SK-N-SH (cell line): ENCODE data around the gene OR10K1. TPM values are rescaled to one million over a fixed set of nuclear protein-coding genes. Genes with fewer than 3 reads are reported as not detected.

Source experiments
- CTCF ChIA-PET: fragments of 300-600, 350-600 bp; formaldehyde crosslinking; extraction: SDS; loops from one replicate; lab custom pipeline; 2021; lab: Yijun Ruan, JAX
- POLR2A ChIA-PET: fragments of 350-600 bp; sonication (Branson Sonifier 250); formaldehyde crosslinking; extraction: SDS; loops from one replicate; lab custom pipeline; 2020; ENCODE audit warnings: antibody characterized with exemption, inconsistent platforms; lab: Yijun Ruan, JAX
- DNase-seq: peaks from one replicate; pipeline ENCODE4 v3.0.0; 2012
- H2AFZ ChIP-seq: fragments of 200-600 bp; sonication (generic); 2 replicates; pipeline ENCODE4 v1.8.1; 2016; ENCODE audit warnings: antibody characterized with exemption, mild to moderate bottlenecking, low read depth
- H3F3A ChIP-seq: fragments of 200-600 bp; sonication (generic); replicated peaks from 2 replicates; pipeline ENCODE3; 2016; ENCODE audit warnings: antibody characterized with exemption, mild to moderate bottlenecking; ENCODE audit not compliant: insufficient read depth
- H3K27ac ChIP-seq, 2 experiments: fragments of 200-500 bp in 1 of 2; fragments of 200-600 bp in 1 of 2; sonication (Bioruptor generic) in 1 of 2; sonication (generic), shearing (Covaris generic) in 1 of 2; 2 replicates each; pipeline versions ENCODE4 v1.5.1 to v1.6.1; 2014 to 2016; ENCODE audit warnings: low read depth in 2 of 2, inconsistent platforms in 1 of 2, low read length in 1 of 2, mild to moderate bottlenecking in 1 of 2, mixed read lengths in 1 of 2
- H3K27me3 ChIP-seq: fragments of 200-600 bp; sonication (generic), shearing (Covaris generic); 2 replicates; pipeline ENCODE4 v1.6.1; 2016; ENCODE audit warnings: mixed run types; ENCODE audit not compliant: insufficient read depth
- H3K36me3 ChIP-seq, 2 experiments: fragments of 200-500 bp in 1 of 2; fragments of 200-600 bp in 1 of 2; sonication (Bioruptor generic) in 1 of 2; sonication (generic) in 1 of 2; replicated peaks in 1 of 2; 2 replicates each; pipeline versions ENCODE3 to v1.5.1; 2014 to 2016; ENCODE audit warnings: low read length in 1 of 2, mild to moderate bottlenecking in 1 of 2; ENCODE audit not compliant: insufficient read depth in 2 of 2, control insufficient read depth in 1 of 2
- H3K4me1 ChIP-seq, 2 experiments: fragments of 200-500 bp in 1 of 2; fragments of 200-600 bp in 1 of 2; sonication (Bioruptor generic) in 1 of 2; sonication (generic), shearing (Covaris generic) in 1 of 2; 2 replicates each; pipeline versions ENCODE4 v1.5.1 to v1.6.1; 2014 to 2016; ENCODE audit warnings: low read depth in 1 of 2, low read length in 1 of 2, mixed run types in 1 of 2; ENCODE audit not compliant: insufficient read depth in 2 of 2, control insufficient read depth in 1 of 2
- H3K4me2 ChIP-seq: fragments of 200-600 bp; sonication (generic), shearing (Covaris generic); 2 replicates; pipeline ENCODE4 v1.6.1; 2017; ENCODE audit warnings: mixed run types
- H3K4me3 ChIP-seq, 2 experiments: fragments of 200-500 bp in 1 of 2; fragments of 200-600 bp in 1 of 2; sonication (Bioruptor generic) in 1 of 2; sonication (generic), shearing (Covaris generic) in 1 of 2; 2 replicates each; pipeline versions ENCODE4 v1.5.1 to v1.8.1; 2014 to 2016; ENCODE audit warnings: low read depth in 2 of 2, inconsistent platforms in 1 of 2, low read length in 1 of 2, mild to moderate bottlenecking in 1 of 2, mixed read lengths in 1 of 2, moderate library complexity in 1 of 2
- H3K79me2 ChIP-seq: fragments of 200-600 bp; sonication (generic); 2 replicates; pipeline ENCODE4 v1.8.1; 2017; ENCODE audit warnings: mild to moderate bottlenecking; ENCODE audit not compliant: insufficient read depth
- H3K9ac ChIP-seq: fragments of 200-600 bp; sonication (generic); 2 replicates; pipeline ENCODE4 v1.6.1; 2017; ENCODE audit warnings: mixed run types
- H3K9me2 ChIP-seq: fragments of 200-600 bp; sonication (generic); 2 replicates; pipeline ENCODE4 v1.6.1; 2017; ENCODE audit warnings: mixed run types
- H3K9me3 ChIP-seq: fragments of 200-600 bp; sonication (generic); 2 replicates; pipeline ENCODE4 v1.6.1; 2017; ENCODE audit warnings: mixed run types, mild to moderate bottlenecking, moderate library complexity
- H4K20me1 ChIP-seq: fragments of 200-600 bp; sonication (generic); 2 replicates; pipeline ENCODE4 v1.6.1; 2017; ENCODE audit warnings: mild to moderate bottlenecking, mixed run types; ENCODE audit not compliant: insufficient read depth
- CHD2 ChIP-seq: fragments of 150-350 bp; IDR thresholded peaks from 2 replicates; pipeline ENCODE4 v1.6.1; 2018; ENCODE audit warnings: low read length; ENCODE audit not compliant: partially characterized antibody
- EZH2phosphoT487 ChIP-seq: fragments of 200-600 bp; sonication (generic); IDR thresholded peaks from 2 replicates; pipeline ENCODE4 v1.6.1; 2017; ENCODE audit warnings: low read depth, mixed run types, mild to moderate bottlenecking, antibody characterized with exemption, moderate library complexity, borderline replicate concordance
- FOSL2 ChIP-seq: IDR thresholded peaks from 2 replicates; pipeline ENCODE4 v1.4.0; 2012; ENCODE audit warnings: low read depth, mild to moderate bottlenecking, moderate library complexity, borderline replicate concordance
- FOXM1 ChIP-seq: IDR thresholded peaks from 2 replicates; pipeline ENCODE4 v1.4.0; 2012; ENCODE audit warnings: low read depth, mild to moderate bottlenecking
- GATA2 ChIP-seq: sonication (generic); formaldehyde crosslinking; IDR thresholded peaks from 2 replicates; pipeline ENCODE4 v1.5.0; 2020; ENCODE audit warnings: mild to moderate bottlenecking, missing genetic modification reagents
- MEF2A ChIP-seq: IDR thresholded peaks from 2 replicates; pipeline ENCODE4 v1.4.0; 2012; ENCODE audit warnings: low read depth, borderline replicate concordance
- POLR2AphosphoS5 ChIP-seq: IDR thresholded peaks from 2 replicates; pipeline ENCODE4 v1.6.1; 2012; ENCODE audit warnings: low read depth, low read length
- RAD21 ChIP-seq: IDR thresholded peaks from 2 replicates; pipeline ENCODE4 v1.6.1; 2012; ENCODE audit warnings: mild to moderate bottlenecking, low read length
- RXRA ChIP-seq: IDR thresholded peaks from 2 replicates; pipeline ENCODE4 v1.4.0; 2012; ENCODE audit warnings: low read depth, mild to moderate bottlenecking, borderline replicate concordance
- SIN3A ChIP-seq: IDR thresholded peaks from 2 replicates; pipeline ENCODE4 v1.6.1; 2012; ENCODE audit warnings: low read depth, mild to moderate bottlenecking, low read length, moderate library complexity, borderline replicate concordance
- TEAD4 ChIP-seq: IDR thresholded peaks from 2 replicates; pipeline ENCODE4 v1.4.0; 2012; ENCODE audit warnings: mild to moderate bottlenecking, borderline replicate concordance; ENCODE audit not compliant: insufficient read depth
- YY1 ChIP-seq: IDR thresholded peaks from 2 replicates; pipeline ENCODE4 v1.4.0; 2012; ENCODE audit warnings: low read depth, mild to moderate bottlenecking
- WGBS: methylation state at CpG from one replicate; pipeline ENCODE4 v1.1.6; 2017; ENCODE audit warnings: low lambda C conversion rate; 5-methylcytosine and 5-hydroxymethylcytosine counted together
- polyA plus RNA-seq, 3 experiments: library from polyadenylated mRNA; depleted of rRNA; stranded (reverse); fragments of >200 nt; gene quantifications; 2 replicates each; pipeline ENCODE4 v1.2.3, GENCODE V29; 2012
- TF ChIP-seq, protein P1 (sequence below): IDR thresholded peaks from 2 replicates; pipeline ENCODE4; 2012
- TF ChIP-seq, protein P2 (sequence below): fragments of 150-350 bp; IDR thresholded peaks from 2 replicates; pipeline ENCODE4 v1.6.1; 2017; ENCODE audit warnings: antibody characterized with exemption, low read length, low read depth, borderline replicate concordance
- TF ChIP-seq, protein P3 (sequence below): fragments of 150-350 bp; IDR thresholded peaks from 2 replicates; pipeline ENCODE4 v1.6.1; 2016; ENCODE audit warnings: mild to moderate bottlenecking, low read depth, low read length
- TF ChIP-seq, protein P4 (sequence below): fragments of 200-600 bp; sonication (generic); IDR thresholded peaks from 2 replicates; pipeline ENCODE4 v1.6.1; 2017; ENCODE audit warnings: antibody characterized with exemption, mild to moderate bottlenecking, moderate library complexity
- TF ChIP-seq, protein P5 (sequence below): IDR thresholded peaks from 2 replicates; pipeline ENCODE4 v1.4.0; 2012; ENCODE audit warnings: low read depth, borderline replicate concordance

The OR10K1 gene
- polyA plus RNA-seq, 1 of the 3 experiments (the other 2 are of a cell fraction) = not detected

DNA sequence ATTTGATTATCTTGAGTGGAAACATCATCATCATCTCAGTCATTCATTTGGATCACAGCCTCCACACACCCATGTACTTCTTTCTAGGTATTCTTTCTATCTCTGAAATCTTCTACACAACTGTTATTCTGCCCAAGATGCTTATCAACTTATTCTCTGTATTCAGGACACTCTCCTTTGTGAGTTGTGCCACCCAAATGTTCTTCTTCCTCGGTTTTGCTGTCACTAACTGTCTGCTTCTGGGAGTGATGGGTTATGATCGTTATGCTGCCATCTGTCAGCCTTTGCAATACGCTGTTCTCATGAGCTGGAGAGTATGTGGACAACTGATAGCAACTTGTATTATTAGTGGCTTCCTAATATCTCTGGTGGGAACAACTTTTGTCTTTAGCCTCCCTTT lies 29.7 kb downstream of the OR10K1 start:
- H4K20me1 ChIP-seq = no peaks in the 10 kb centered on the region
- no peaks in the 10 kb centered on the region for H3K27me3 ChIP-seq
- H3K27ac ChIP-seq = no peak overlapping the region
- ChIA-PET POLR2A (no interaction called here), CTCF (interaction anchor here (1.0 to 1.1 kb wide), 2 partner anchors 9 to 10 kb away, joined by 3 to 4 read pairs; no protein-coding TSS in a partner anchor)
- no peaks in the 10 kb centered on the region for H3K36me3 ChIP-seq
- no peaks in the 10 kb centered on the region for H3F3A ChIP-seq
- TF ChIP-seq MEF2A (no peak), TEAD4 (no peak)
- no peaks in the 10 kb centered on the region for H3K9me3 ChIP-seq
- H3K4me2 ChIP-seq = no peak overlapping the region
- H3K4me3 ChIP-seq = no peak overlapping the region
- no peaks in the 10 kb centered on the region for H3K79me2 ChIP-seq
- no peak overlapping the region for H2AFZ ChIP-seq
- H3K9ac ChIP-seq = no peak overlapping the region
- DNase-seq = no peak
- WGBS = 0% methylated on average over 3 of the region's 3 CpGs
- no peaks in the 10 kb centered on the region for H3K4me1 ChIP-seq
- H3K9me2 ChIP-seq = no peaks in the 10 kb centered on the region

DNA sequence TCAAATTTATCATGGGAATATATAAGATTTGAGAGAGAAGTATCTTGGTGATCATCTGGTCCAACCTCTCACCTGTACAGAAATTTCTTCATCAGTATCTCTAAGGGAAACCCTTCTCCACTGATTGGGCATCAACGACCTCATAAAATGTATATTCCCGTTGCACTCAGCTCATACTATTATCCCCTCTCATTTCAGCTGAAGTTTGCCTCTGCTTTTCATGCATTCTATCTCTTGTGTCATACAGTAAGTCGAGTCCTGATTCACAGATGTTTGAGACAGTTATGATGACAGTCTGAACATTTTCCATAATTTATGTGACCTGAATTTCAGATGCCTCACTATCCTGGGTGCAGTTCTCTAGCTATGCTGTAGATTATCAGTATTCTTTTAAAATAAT lies 31.4 kb downstream of the OR10K1 start:
- no peak for DNase-seq
- Histone ChIP-seq H3K4me2 (no peak overlapping the region), H3K36me3 (no peaks in the 10 kb centered on the region), H3K9ac (no peak overlapping the region), H4K20me1 (no peaks in the 10 kb centered on the region), H3K4me3 (no peak overlapping the region), H3K9me2 (no peaks in the 10 kb centered on the region), H3F3A (no peaks in the 10 kb centered on the region), H3K79me2 (no peaks in the 10 kb centered on the region), H3K27me3 (no peaks in the 10 kb centered on the region), H3K4me1 (no peaks in the 10 kb centered on the region), H2AFZ (no peak overlapping the region), H3K9me3 (no peaks in the 10 kb centered on the region), H3K27ac (no peak overlapping the region)
- ChIA-PET CTCF (no interaction called here), POLR2A (no interaction called here)
- 4% methylated on average over 3 of the region's 3 CpGs for WGBS
- TF ChIP-seq POLR2AphosphoS5 (no peak), FOXM1 (no peak), CHD2 (no peak), FOSL2 (no peak), YY1 (no peak), RXRA (no peak), RAD21 (no peak), SIN3A (no peak), EZH2phosphoT487 (no peak), MEF2A (no peak), GATA2 (CRISPR knock-in tag) (no peak)
- TF ChIP-seq, protein P1, sequence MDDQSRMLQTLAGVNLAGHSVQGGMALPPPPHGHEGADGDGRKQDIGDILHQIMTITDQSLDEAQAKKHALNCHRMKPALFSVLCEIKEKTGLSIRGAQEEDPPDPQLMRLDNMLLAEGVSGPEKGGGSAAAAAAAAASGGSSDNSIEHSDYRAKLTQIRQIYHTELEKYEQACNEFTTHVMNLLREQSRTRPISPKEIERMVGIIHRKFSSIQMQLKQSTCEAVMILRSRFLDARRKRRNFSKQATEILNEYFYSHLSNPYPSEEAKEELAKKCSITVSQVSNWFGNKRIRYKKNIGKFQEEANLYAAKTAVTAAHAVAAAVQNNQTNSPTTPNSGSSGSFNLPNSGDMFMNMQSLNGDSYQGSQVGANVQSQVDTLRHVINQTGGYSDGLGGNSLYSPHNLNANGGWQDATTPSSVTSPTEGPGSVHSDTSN = no peak
- TF ChIP-seq, protein P2, sequence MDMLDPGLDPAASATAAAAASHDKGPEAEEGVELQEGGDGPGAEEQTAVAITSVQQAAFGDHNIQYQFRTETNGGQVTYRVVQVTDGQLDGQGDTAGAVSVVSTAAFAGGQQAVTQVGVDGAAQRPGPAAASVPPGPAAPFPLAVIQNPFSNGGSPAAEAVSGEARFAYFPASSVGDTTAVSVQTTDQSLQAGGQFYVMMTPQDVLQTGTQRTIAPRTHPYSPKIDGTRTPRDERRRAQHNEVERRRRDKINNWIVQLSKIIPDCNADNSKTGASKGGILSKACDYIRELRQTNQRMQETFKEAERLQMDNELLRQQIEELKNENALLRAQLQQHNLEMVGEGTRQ = no peak
- TF ChIP-seq, protein P3, sequence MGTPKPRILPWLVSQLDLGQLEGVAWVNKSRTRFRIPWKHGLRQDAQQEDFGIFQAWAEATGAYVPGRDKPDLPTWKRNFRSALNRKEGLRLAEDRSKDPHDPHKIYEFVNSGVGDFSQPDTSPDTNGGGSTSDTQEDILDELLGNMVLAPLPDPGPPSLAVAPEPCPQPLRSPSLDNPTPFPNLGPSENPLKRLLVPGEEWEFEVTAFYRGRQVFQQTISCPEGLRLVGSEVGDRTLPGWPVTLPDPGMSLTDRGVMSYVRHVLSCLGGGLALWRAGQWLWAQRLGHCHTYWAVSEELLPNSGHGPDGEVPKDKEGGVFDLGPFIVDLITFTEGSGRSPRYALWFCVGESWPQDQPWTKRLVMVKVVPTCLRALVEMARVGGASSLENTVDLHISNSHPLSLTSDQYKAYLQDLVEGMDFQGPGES = no peak
- TF ChIP-seq, protein P4, sequence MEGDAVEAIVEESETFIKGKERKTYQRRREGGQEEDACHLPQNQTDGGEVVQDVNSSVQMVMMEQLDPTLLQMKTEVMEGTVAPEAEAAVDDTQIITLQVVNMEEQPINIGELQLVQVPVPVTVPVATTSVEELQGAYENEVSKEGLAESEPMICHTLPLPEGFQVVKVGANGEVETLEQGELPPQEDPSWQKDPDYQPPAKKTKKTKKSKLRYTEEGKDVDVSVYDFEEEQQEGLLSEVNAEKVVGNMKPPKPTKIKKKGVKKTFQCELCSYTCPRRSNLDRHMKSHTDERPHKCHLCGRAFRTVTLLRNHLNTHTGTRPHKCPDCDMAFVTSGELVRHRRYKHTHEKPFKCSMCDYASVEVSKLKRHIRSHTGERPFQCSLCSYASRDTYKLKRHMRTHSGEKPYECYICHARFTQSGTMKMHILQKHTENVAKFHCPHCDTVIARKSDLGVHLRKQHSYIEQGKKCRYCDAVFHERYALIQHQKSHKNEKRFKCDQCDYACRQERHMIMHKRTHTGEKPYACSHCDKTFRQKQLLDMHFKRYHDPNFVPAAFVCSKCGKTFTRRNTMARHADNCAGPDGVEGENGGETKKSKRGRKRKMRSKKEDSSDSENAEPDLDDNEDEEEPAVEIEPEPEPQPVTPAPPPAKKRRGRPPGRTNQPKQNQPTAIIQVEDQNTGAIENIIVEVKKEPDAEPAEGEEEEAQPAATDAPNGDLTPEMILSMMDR = no peak
- TF ChIP-seq, protein P5, sequence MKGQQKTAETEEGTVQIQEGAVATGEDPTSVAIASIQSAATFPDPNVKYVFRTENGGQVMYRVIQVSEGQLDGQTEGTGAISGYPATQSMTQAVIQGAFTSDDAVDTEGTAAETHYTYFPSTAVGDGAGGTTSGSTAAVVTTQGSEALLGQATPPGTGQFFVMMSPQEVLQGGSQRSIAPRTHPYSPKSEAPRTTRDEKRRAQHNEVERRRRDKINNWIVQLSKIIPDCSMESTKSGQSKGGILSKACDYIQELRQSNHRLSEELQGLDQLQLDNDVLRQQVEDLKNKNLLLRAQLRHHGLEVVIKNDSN = no peak
